WERI-Rb-1 (cell line): ENCODE results near the gene SHISA6.

ENCODE experiments used
- DNase-seq: peaks from one replicate; pipeline ENCODE4 v3.0.0-alpha.2; 2020
- H3K27ac ChIP-seq: fragments of 250-450 bp; sonication (Bioruptor Pico); 2 replicates; pipeline ENCODE4 v1.5.1; 2020; ENCODE audit warnings: mild to moderate bottlenecking, moderate library complexity
- H3K27me3 ChIP-seq: fragments of 250-450 bp; sonication (Bioruptor Pico); 2 replicates; pipeline ENCODE4 v1.5.1; 2021; ENCODE audit warnings: mild to moderate bottlenecking, low read depth, moderate library complexity; ENCODE audit not compliant: insufficient read depth, severe bottlenecking
- H3K36me3 ChIP-seq: fragments of 250-450 bp; sonication (Bioruptor Pico); 2 replicates; pipeline ENCODE4 v1.5.1; 2020; ENCODE audit warnings: mild to moderate bottlenecking, moderate library complexity
- H3K4me3 ChIP-seq: 2 replicates; pipeline ENCODE4 v1.5.1; 2011; ENCODE audit warnings: low read depth, mild to moderate bottlenecking, control low read depth, low read length
- H3K9me3 ChIP-seq: fragments of 250-450 bp; sonication (Bioruptor Pico); 2 replicates; pipeline ENCODE4 v1.5.1; 2021; ENCODE audit warnings: mild to moderate bottlenecking, moderate library complexity; ENCODE audit not compliant: severe bottlenecking
- CTCF ChIP-seq: IDR thresholded peaks from 2 replicates; pipeline ENCODE4 v1.5.1; 2011; ENCODE audit warnings: low read depth, mild to moderate bottlenecking, control low read depth, inconsistent platforms, low read length

The SHISA6 gene

GRCh38 chr17:11363565-11364117 lies 122.6 kb downstream of the SHISA6 start:
- Histone ChIP-seq H3K27ac (no peak overlapping the region), H3K4me3 (no peak overlapping the region), H3K36me3 (no peaks in the 10 kb centered on the region), H3K27me3 (no peaks in the 10 kb centered on the region), H3K9me3 (no peaks in the 10 kb centered on the region)
- no peak for TF ChIP-seq CTCF
- DNase-seq, result no peak

DNA sequence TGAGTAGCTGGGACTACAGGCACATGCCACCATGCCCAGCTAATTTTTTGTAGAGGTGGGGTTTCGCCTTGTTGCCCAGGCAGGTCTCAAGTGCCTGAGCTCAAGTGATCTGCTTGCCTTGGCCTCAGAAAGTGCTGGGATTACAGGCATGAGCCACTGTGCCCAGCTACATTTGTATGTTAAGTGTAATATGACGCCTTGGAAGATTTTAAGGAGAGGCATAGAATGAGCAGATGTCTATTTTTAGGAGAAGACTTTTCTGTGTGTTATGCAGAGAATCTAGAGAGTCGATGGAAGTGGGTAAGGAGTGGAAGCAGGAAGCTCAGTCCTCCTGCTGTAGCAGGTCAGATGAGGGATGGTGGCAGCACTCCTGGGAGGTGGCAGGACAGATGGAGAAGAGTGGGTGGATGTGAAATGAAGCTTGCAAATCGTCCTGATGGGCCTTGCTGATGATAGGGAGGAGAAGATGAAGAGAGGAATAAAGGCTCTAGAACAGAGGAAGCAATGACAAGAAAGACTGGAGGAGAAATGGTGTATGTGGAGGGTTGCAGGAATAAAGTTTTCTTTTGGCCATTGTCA lies 125.3 kb downstream of the SHISA6 start:
- Histone ChIP-seq H3K27me3 (peaks cover 3% of the 10 kb centered on the region), H3K27ac (no peak overlapping the region), H3K36me3 (no peaks in the 10 kb centered on the region), H3K4me3 (no peak overlapping the region), H3K9me3 (no peaks in the 10 kb centered on the region)
- TF ChIP-seq CTCF, result no peak
- DNase-seq, result no peak

DNA sequence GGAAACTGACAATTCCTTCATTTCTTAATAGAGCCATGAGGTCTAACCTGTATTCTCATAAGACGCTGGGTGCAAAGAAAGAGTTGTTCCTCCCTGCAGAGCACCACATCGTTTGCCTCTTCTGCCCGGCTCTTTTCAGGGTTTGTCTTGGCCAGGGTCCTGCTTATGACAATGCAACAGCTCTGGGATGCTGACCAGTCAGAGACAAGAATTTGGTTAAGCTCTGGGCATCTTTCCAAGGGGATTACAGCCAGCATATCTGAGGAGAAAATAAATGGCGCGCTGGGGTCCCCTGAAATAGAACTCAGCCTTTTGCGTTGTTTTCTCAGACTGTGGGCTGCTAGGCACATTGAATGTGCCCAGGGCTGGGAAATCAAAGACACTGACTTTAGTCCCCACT lies 128.6 kb downstream of the SHISA6 start:
- DNase-seq, result no peak
- Histone ChIP-seq H3K27me3 (peaks cover 10% of the 10 kb centered on the region), H3K27ac (no peak overlapping the region), H3K36me3 (no peaks in the 10 kb centered on the region), H3K4me3 (no peak overlapping the region), H3K9me3 (no peaks in the 10 kb centered on the region)
- no peak for TF ChIP-seq CTCF

- TF ChIP-seq CTCF, result no peak
- DNase-seq, result no peak
- no peaks in the 10 kb centered on the region for H3K36me3 ChIP-seq
- no peak overlapping the region for H3K4me3 ChIP-seq
- H3K27ac ChIP-seq, result no peak overlapping the region
- no peaks in the 10 kb centered on the region for H3K9me3 ChIP-seq
- peaks cover 15% of the 10 kb centered on the region for H3K27me3 ChIP-seq
Measured at GRCh38 chr17:11372692-11373091, 131.7 kb downstream of the SHISA6 start.

DNA sequence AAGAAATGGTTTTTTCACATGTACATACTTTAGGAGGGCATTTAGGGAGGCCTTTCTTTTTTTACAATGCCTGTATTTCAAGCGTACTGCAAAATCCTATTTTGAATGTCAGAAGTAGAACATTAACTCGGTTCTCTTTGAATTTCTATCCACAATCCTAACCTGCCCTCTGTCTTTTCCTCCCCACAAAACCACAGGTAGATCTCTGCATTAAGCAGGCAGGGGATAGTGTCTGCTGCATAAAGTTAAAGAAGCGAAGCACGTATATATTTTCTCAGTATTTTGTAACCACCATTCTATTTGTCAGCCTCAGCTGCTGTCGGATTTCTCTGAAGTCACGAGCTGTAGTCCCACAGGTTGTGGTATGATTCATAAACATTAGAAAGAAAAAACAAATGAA lies 137.5 kb downstream of the SHISA6 start:
- peaks cover 22% of the 10 kb centered on the region for H3K27me3 ChIP-seq
- no peak for DNase-seq
- H3K4me3 ChIP-seq, result no peak overlapping the region
- no peaks in the 10 kb centered on the region for H3K36me3 ChIP-seq
- no peak for TF ChIP-seq CTCF
- H3K9me3 ChIP-seq, result no peaks in the 10 kb centered on the region
- no peak overlapping the region for H3K27ac ChIP-seq

- H3K4me3 ChIP-seq, result no peak overlapping the region
- TF ChIP-seq CTCF, result no peak
- peaks cover 12% of the 10 kb centered on the region for H3K27me3 ChIP-seq
- DNase-seq, result no peak
- no peak overlapping the region for H3K27ac ChIP-seq
- no peaks in the 10 kb centered on the region for H3K9me3 ChIP-seq
- H3K36me3 ChIP-seq, result no peaks in the 10 kb centered on the region
Measured at GRCh38 chr17:11380761-11381160, 139.7 kb downstream of the SHISA6 start.
